GM11168 (cell line): ENCODE results near the gene SMARCA2.

ENCODE experiments used
- in situ Hi-C: fragments of 300-500 bp; cut with MboI; formaldehyde crosslinking; loops from one replicate; pipeline ENCODE4 v1.12.0; 2022; ENCODE audit warnings: low sequenced_read_pairs; ENCODE audit not compliant: unreplicated experiment

Gene SMARCA2

DNA sequence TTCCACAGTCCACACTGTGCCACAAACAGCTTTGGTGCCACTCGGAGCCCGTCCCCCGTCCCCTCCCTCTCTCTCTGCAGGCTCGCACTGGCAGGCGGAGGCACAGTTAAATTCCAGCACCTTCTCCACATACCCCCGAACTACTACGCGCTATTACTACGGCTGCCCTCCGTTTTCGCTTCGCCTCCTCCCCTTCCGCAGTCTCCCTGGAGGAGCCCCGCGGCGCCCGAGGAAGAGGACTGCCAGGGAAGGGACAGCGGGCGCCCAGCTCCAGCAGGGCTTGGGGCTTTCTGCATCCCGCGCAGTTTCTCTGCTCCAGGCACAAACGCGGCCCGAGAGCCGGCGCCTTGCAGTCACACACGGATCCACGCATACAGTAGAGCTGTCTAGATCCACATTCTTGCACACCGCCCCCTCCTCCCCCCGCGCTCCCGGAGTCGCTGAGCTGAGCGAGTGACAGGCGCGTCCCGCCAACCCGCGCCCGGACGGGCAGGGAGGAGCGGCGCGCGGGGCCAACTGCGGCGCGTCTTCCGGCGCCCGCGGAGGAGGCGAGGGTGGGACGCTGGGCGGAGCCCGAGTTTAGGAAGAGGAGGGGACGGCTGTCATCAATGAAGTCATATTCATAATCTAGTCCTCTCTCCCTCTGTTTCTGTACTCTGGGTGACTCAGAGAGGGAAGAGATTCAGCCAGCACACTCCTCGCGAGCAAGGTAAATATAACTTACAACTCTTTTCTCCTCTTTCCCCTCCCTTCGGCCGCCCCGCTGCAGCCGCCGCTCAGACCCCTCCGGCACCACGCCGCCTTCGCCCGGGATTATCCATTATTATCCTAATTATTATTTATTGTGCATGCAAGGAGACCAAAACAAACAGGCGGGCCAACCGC lies at the start of gene SMARCA2:
SMARCA2 (plus strand) TSS at position 652 of the 885 bp plus-strand sequence. CDS start 13,676 bp downstream, outside the sequence.
- in situ Hi-C loops = no loop called here

GRCh38 chr9:1966725-1967366 lies 48.3 kb upstream of the SMARCA2 start:
- in situ Hi-C loops = no loop called here

DNA sequence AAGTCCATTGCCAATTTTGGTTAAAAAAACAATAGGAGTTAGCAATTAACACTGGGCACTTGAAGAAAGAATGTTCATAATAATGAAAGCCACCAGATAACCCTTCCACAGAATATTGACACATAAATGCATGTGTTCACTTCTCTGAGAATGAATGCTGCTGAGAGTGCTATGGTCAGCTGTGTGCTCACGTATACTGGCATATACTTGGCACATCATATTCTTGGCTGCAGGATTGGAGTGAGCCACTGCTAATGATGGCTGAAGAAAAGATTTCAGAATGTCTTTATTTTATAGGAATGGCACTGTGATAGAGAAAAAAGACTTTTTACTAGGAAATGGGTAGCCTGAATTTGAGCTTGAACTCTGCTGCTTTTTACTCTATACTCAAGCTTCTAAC lies 46.0 kb upstream of the SMARCA2 start:
- in situ Hi-C loops = no loop called here

DNA sequence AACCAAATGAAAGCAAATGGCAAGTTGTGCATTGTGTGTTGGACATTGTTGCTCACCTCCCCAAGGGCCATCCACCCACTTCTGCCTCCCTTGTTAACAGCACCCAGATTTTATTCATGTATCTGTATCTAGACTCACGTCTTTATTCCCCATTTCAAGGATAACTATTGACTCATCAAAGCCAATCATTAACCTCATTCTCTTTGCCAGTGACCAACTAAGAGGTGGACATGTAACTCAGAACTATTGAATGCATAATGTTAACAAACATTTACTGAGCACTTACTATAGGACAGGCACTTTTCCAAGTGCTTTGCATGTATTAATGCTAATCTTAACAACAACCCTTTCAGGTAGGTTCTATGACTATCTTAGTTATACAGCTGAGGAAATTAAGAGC lies 45.2 kb upstream of the SMARCA2 start:
- in situ Hi-C loops = no loop called here

- in situ Hi-C loops = no loop called here
Observed at GRCh38 chr9:1972672-1973071, 42.5 kb upstream of the SMARCA2 start.

DNA sequence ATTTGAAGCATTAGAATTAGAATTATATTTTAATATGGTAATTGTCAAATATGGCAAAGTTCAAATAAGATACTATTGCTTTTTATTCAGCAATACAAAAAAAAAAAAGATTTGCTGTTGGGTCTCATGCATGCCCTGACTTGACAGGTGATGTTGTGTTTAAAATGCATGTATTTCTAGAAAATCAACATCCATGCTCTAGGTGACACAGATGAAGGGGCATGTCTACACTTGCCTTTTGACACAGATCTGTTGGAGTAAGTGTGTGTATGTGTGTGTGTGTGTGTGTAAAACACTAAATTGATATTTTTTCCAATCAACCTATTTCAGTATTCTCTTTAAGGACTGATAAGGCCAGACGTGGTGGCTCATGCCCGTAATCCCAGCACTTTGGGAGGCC lies 38.1 kb upstream of the SMARCA2 start:
- in situ Hi-C loops = no loop called here

- in situ Hi-C loops = no loop called here
Observed at GRCh38 chr9:1978941-1979340, 36.2 kb upstream of the SMARCA2 start.

- in situ Hi-C loops = no loop called here
Observed at GRCh38 chr9:1979741-1980367, 35.3 kb upstream of the SMARCA2 start.

DNA sequence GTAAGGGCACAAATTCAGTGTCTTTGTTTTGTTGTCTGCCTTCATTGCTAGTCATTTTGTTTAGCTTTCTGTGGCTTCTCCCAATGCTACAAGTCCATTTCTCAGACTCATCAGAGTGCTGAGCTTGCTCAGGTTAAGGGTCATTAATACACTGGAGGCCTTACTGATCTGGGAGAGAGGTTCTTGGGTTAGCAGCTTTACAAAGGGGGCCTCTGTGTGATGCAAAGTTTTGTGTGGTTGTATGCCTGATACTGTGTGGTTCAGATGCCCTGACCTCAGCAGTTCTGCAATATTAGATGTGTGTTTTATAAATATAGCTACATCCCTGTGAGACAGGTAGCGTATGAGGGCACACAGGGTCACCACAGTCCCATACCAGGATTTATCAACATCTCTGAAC lies 34.8 kb upstream of the SMARCA2 start:
- in situ Hi-C loops = no loop called here

GRCh38 chr9:1982074-1982473 lies 33.1 kb upstream of the SMARCA2 start:
- in situ Hi-C loops = no loop called here

- in situ Hi-C loops = no loop called here
Observed at GRCh38 chr9:1986341-1986740, 28.8 kb upstream of the SMARCA2 start.

- in situ Hi-C loops = no loop called here
Observed at GRCh38 chr9:1989500-1989899, 25.6 kb upstream of the SMARCA2 start.

DNA sequence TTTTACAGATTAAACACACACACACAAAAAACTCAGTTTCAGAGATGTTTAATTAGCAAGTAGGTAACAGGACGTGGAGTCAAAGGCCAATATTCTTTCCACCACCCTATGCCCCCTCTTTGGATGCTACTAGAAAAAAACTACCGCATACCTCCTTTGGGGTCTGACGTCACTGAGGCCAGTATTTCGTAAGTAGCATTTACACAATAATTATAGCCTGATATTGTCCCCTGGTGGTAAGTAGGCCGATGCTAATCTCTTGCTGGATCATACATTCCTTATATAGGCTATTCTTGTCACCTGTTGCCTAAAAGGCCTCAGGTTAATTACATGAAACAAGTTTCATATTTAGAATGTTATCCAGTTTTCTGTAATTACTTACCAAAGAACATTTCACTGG lies 21.0 kb upstream of the SMARCA2 start:
- in situ Hi-C loops = loop anchor here (10.0 kb wide), 1 partner anchor 49 kb away; no protein-coding TSS in a partner anchor

- in situ Hi-C loops = loop anchor here (10.0 kb wide), 1 partner anchor 50 kb away; no protein-coding TSS in a partner anchor
Observed at GRCh38 chr9:1995084-1995483, 20.1 kb upstream of the SMARCA2 start.

- in situ Hi-C loops = loop anchor here (10.0 kb wide), 1 partner anchor 51 kb away; no protein-coding TSS in a partner anchor
Observed at GRCh38 chr9:1996156-1996555, 19.0 kb upstream of the SMARCA2 start.

DNA sequence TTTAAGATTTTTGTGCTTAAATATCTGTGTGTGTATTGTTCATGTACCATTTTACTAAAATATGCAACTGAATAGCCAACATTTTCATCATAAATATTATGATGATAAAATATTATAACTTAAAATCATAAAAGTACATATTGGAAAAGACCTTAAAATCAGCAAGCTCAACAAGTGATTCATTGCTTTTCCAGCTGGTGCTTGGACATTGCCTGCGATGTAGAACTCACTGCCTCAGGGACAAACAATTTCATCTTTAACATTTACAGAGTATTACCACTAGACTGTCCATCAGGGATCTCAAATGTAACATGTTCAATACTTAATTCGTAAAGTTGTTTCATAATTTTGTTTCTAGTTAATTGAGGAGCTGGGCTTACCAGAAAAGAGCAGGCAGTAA lies 17.5 kb upstream of the SMARCA2 start:
- in situ Hi-C loops = loop anchor here (10.0 kb wide), 1 partner anchor 53 kb away; no protein-coding TSS in a partner anchor

DNA sequence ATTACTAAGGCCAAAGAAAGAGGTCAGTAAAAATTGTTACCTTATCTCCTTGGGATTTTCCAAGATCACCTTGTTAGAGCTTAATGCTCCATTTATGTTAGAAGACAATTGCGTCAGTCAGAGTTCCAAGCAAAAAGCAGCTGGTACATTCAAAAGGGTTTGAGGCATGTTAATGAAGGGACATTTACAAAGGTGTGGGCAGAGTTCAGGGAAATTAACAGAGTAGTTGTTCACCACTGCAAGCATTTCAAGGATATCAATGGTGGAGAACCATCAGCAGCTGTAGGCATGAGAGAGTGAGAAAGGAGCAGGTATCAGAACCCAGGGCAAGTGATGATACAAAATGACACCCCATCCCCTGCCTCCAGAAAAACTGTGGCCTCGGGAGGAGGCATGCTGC lies 17.0 kb upstream of the SMARCA2 start:
- in situ Hi-C loops = loop anchor here (10.0 kb wide), 1 partner anchor 53 kb away; no protein-coding TSS in a partner anchor

GRCh38 chr9:2000314-2000713 lies 14.8 kb upstream of the SMARCA2 start:
- in situ Hi-C loops = no loop called here

GRCh38 chr9:2008372-2008771 lies 6.8 kb upstream of the SMARCA2 start:
- in situ Hi-C loops = no loop called here

GRCh38 chr9:2012347-2012746 lies 2.8 kb upstream of the SMARCA2 start:
- in situ Hi-C loops = no loop called here
